Ishikawa (cell line): ENCODE data around the gene WBP11.

ENCODE experiments used
- CEBPB ChIP-seq: IDR thresholded peaks from 2 replicates; pipeline ENCODE4 v1.6.1; 2012
- CREB1 ChIP-seq: IDR thresholded peaks from 2 replicates; pipeline ENCODE4 v1.6.1; 2012; ENCODE audit warnings: low read depth
- EGR1 ChIP-seq: IDR thresholded peaks from 2 replicates; pipeline ENCODE4 v1.6.1; 2012
- EP300 ChIP-seq: IDR thresholded peaks from 2 replicates; pipeline ENCODE4 v1.6.1; 2012; ENCODE audit warnings: borderline replicate concordance
- FOXM1 ChIP-seq: IDR thresholded peaks from 2 replicates; pipeline ENCODE4 v1.6.1; 2012; ENCODE audit warnings: low read depth, borderline replicate concordance
- NFIC ChIP-seq: IDR thresholded peaks from 2 replicates; pipeline ENCODE4 v1.6.1; 2012
- RAD21 ChIP-seq: IDR thresholded peaks from 2 replicates; pipeline ENCODE4 v1.6.1; 2012; ENCODE audit warnings: low read depth
- TAF1 ChIP-seq: IDR thresholded peaks from 2 replicates; pipeline ENCODE4 v1.6.1; 2012; ENCODE audit warnings: low read depth, mild to moderate bottlenecking
- TCF12 ChIP-seq: IDR thresholded peaks from 2 replicates; pipeline ENCODE4 v1.6.1; 2012; ENCODE audit warnings: low read depth
- TEAD4 ChIP-seq: IDR thresholded peaks from 2 replicates; pipeline ENCODE4 v1.6.1; 2012
- YY1 ChIP-seq: IDR thresholded peaks from 2 replicates; pipeline ENCODE4 v1.6.1; 2012; ENCODE audit warnings: low read depth
- ZBTB7A ChIP-seq: IDR thresholded peaks from 2 replicates; pipeline ENCODE4 v1.6.1; 2012; ENCODE audit warnings: low read depth
- TF ChIP-seq, protein P1 (sequence below): IDR thresholded peaks from 2 replicates; pipeline ENCODE4 v1.6.1; 2012; ENCODE audit warnings: low read depth, mild to moderate bottlenecking
- TF ChIP-seq, protein P2 (sequence below): IDR thresholded peaks from 2 replicates; pipeline ENCODE4 v1.6.1; 2012
- TF ChIP-seq, protein P3 (sequence below): IDR thresholded peaks from 2 replicates; pipeline ENCODE4 v1.6.1; 2012

WBP11 gene

DNA sequence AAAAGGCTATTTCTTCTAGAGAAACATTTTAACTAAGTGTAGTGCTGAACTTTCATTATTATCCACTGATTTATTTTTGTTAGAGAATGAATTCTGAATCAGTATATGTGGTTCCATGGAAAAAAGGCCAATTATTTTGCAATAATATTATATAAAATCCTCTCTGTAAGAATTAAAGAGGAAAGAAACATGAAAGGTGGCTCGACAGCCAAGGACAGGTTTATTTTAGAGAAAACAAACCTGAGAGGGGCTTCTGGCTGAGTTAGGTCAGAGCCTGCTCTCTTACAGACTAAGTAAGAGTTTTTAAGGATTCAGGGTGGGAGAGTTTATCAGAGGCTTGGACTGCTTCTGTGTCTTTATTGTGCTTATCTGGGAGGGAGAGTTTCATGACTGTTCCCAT, 60.2 kb downstream of the WBP11 start:
- no peak for TF ChIP-seq NFIC
- TF ChIP-seq, protein P1, sequence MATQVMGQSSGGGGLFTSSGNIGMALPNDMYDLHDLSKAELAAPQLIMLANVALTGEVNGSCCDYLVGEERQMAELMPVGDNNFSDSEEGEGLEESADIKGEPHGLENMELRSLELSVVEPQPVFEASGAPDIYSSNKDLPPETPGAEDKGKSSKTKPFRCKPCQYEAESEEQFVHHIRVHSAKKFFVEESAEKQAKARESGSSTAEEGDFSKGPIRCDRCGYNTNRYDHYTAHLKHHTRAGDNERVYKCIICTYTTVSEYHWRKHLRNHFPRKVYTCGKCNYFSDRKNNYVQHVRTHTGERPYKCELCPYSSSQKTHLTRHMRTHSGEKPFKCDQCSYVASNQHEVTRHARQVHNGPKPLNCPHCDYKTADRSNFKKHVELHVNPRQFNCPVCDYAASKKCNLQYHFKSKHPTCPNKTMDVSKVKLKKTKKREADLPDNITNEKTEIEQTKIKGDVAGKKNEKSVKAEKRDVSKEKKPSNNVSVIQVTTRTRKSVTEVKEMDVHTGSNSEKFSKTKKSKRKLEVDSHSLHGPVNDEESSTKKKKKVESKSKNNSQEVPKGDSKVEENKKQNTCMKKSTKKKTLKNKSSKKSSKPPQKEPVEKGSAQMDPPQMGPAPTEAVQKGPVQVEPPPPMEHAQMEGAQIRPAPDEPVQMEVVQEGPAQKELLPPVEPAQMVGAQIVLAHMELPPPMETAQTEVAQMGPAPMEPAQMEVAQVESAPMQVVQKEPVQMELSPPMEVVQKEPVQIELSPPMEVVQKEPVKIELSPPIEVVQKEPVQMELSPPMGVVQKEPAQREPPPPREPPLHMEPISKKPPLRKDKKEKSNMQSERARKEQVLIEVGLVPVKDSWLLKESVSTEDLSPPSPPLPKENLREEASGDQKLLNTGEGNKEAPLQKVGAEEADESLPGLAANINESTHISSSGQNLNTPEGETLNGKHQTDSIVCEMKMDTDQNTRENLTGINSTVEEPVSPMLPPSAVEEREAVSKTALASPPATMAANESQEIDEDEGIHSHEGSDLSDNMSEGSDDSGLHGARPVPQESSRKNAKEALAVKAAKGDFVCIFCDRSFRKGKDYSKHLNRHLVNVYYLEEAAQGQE, result no peak
- TF ChIP-seq, protein P2, sequence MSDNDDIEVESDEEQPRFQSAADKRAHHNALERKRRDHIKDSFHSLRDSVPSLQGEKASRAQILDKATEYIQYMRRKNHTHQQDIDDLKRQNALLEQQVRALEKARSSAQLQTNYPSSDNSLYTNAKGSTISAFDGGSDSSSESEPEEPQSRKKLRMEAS, result no peak
- TF ChIP-seq, protein P3, sequence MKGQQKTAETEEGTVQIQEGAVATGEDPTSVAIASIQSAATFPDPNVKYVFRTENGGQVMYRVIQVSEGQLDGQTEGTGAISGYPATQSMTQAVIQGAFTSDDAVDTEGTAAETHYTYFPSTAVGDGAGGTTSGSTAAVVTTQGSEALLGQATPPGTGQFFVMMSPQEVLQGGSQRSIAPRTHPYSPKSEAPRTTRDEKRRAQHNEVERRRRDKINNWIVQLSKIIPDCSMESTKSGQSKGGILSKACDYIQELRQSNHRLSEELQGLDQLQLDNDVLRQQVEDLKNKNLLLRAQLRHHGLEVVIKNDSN, result no peak
- TF ChIP-seq FOXM1, result no peak
- no peak for TF ChIP-seq TAF1
- TF ChIP-seq TEAD4, result no peak
- no peak for TF ChIP-seq EGR1
- no peak for TF ChIP-seq CREB1
- no peak for TF ChIP-seq ZBTB7A
- TF ChIP-seq TCF12, result no peak
- TF ChIP-seq RAD21, result no peak
- TF ChIP-seq YY1, result no peak
- no peak for TF ChIP-seq EP300

DNA sequence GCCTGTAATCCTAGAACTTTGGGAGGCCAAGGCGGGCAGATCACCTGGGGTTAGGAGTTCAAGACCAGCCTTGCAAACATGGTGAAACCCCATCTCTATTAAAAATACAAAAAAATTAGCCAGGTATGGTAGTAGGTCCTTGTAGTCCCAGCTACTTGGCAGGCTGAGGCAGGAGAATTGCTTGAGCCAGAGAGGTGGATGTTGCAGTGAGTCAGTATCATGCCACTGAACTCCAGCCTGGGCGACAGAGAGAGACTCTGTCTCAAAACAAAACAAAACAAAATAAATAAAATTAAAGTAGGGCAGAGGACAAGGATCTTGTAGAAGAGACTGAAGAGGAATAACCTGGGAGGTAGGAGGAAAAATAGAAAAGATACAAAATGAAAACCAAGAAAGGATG, 61.3 kb downstream of the WBP11 start:
- TF ChIP-seq TEAD4 (no peak), ZBTB7A (no peak), FOXM1 (no peak), CREB1 (no peak)
- TF ChIP-seq, protein P3, result no peak

DNA sequence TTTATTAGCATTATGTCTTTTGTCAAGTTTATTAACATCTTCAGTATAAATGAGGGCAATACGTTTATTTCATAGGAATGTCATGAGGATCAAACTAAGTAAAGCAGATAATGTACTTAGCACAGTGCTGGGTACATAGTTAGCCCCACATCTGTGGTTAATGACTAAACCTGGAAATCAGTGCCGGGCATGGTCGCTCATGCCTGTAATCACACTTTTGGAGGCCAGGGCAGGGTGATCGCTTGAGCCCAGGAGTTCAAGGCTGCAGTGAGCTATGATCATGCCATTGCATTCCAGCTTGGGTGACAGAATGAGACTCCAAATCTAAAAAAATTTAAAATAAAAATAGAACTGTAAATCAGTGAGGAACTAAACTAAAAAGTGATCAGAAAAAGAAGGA, 62.1 kb downstream of the WBP11 start:
- TF ChIP-seq CEBPB (no peak), CREB1 (no peak), TEAD4 (no peak), FOXM1 (no peak)
